Brain microvascular endothelial cell (primary cell): ENCODE results near the gene UFSP2.

Experiments
- DNase-seq: peaks from one replicate; pipeline ENCODE4 v3.0.0-alpha.2; 2020
- H3K27ac ChIP-seq: fragments of 250-450 bp; sonication (Bioruptor Pico); 2 replicates; pipeline ENCODE4 v1.5.1; 2020; ENCODE audit warnings: mild to moderate bottlenecking, moderate library complexity
- H3K27me3 ChIP-seq: fragments of 250-450 bp; sonication (Bioruptor Pico); replicated peaks from 2 replicates; pipeline ENCODE4 v1.5.1; 2020; ENCODE audit warnings: mild to moderate bottlenecking
- H3K36me3 ChIP-seq: fragments of 250-450 bp; sonication (Bioruptor Pico); replicated peaks from 2 replicates; pipeline ENCODE4 v1.5.1; 2020; ENCODE audit warnings: mild to moderate bottlenecking
- H3K4me3 ChIP-seq: 2 replicates; pipeline ENCODE4 v1.5.1; 2011; ENCODE audit warnings: low read depth, mild to moderate bottlenecking, control low read depth, low read length, moderate library complexity
- CTCF ChIP-seq: IDR thresholded peaks from 2 replicates; pipeline ENCODE4 v1.5.1; 2011; ENCODE audit warnings: low read depth, mild to moderate bottlenecking, moderate library complexity, low read length, control low read depth, inconsistent platforms; ENCODE audit errors: missing control alignments
- in situ Hi-C: cut with HindIII; loops from 2 replicates; pipeline ENCODE4 v1.10.0; 2017; ENCODE audit warnings: low sequenced_read_pairs, low pct_ligation_motif_present

Gene UFSP2

GRCh38 chr4:185352741-185353140, 73.0 kb downstream of the UFSP2 start:
- H3K36me3 ChIP-seq = peaks cover 12% of the 10 kb centered on the region
- DNase-seq = no peak
- no peak overlapping the region for H3K4me3 ChIP-seq
- H3K27ac ChIP-seq = no peak overlapping the region
- in situ Hi-C loops = no loop called here
- TF ChIP-seq CTCF = no peak
- H3K27me3 ChIP-seq = no peaks in the 10 kb centered on the region

GRCh38 chr4:185352202-185352601, 73.6 kb downstream of the UFSP2 start:
- DNase-seq = no peak
- Histone ChIP-seq H3K4me3 (no peak overlapping the region), H3K27ac (no peak overlapping the region), H3K36me3 (peaks cover 16% of the 10 kb centered on the region), H3K27me3 (no peaks in the 10 kb centered on the region)
- TF ChIP-seq CTCF = no peak
- in situ Hi-C loops = no loop called here

- no peaks in the 10 kb centered on the region for H3K27me3 ChIP-seq
- peaks cover 16% of the 10 kb centered on the region for H3K36me3 ChIP-seq
- H3K27ac ChIP-seq = no peak overlapping the region
- in situ Hi-C loops = no loop called here
- TF ChIP-seq CTCF = no peak
- no peak overlapping the region for H3K4me3 ChIP-seq
- no peak for DNase-seq
Measured at GRCh38 chr4:185351691-185352090, 74.1 kb downstream of the UFSP2 start.
